Stomach (tissue), 9 donors: ENCODE results near the gene PHF2. TPM values are rescaled to one million over a fixed set of nuclear protein-coding genes. Genes with fewer than 3 reads are reported as not detected.

ENCODE experiments used
- DNase-seq, 2 donors: peaks; one replicate each; pipeline versions ENCODE4 v3.0.0 to v3.0.0-alpha.2; 2013 to 2019
- H3K27ac ChIP-seq, 5 donors: fragments of 200-600 bp in 4 of 5; sonication (generic) in 4 of 5; one replicate each; pipeline ENCODE4 v1.5.1; 2013 to 2019; ENCODE audit warnings: mild to moderate bottlenecking in 1 of 5, moderate library complexity in 1 of 5
- H3K27me3 ChIP-seq, 3 donors: fragments of 200-600 bp; sonication (generic); one replicate each; pipeline ENCODE4 v1.5.1; 2017 to 2019; ENCODE audit warnings: mixed run types in 1 of 3
- H3K36me3 ChIP-seq, 4 donors: fragments of 200-600 bp; sonication (generic); 1 replicate in 3 of 4; 2 replicates in 1 of 4; pipeline ENCODE4 v1.5.1; 2016 to 2019
- H3K4me1 ChIP-seq, 4 donors: fragments of 200-600 bp; sonication (generic); one replicate each; pipeline ENCODE4 v1.5.1; 2016 to 2019
- H3K4me3 ChIP-seq, 4 donors: fragments of 200-600 bp; sonication (generic) in 3 of 4; one replicate each; pipeline ENCODE4 v1.5.1; 2016 to 2019; ENCODE audit warnings: mild to moderate bottlenecking in 1 of 4
- H3K9me3 ChIP-seq, 4 donors: fragments of 200-600 bp; sonication (generic); one replicate each; pipeline ENCODE4 v1.5.1; 2016 to 2019
- CTCF ChIP-seq, 7 experiments: fragments of 450-650 bp in 4 of 7; fragments of 200-600 bp in 3 of 7; sonication (generic) in 3 of 7; IDR thresholded peaks; one replicate each; pipeline ENCODE4 v1.5.1; 2016 to 2019; ENCODE audit warnings: antibody characterized with exemption in 7 of 7, control low read depth in 2 of 7, mild to moderate bottlenecking in 1 of 7
- EP300 ChIP-seq: sonication (generic); formaldehyde crosslinking; IDR thresholded peaks from one replicate; pipeline ENCODE4 v1.6.1; 2017; ENCODE audit warnings: antibody characterized with exemption
- POLR2A ChIP-seq, 4 donors: fragments of 450-650 bp; IDR thresholded peaks; one replicate each; pipeline ENCODE4 v1.6.1; 2016; ENCODE audit warnings: antibody characterized with exemption in 4 of 4, control low read depth in 2 of 4, mild to moderate bottlenecking in 1 of 4, moderate library complexity in 1 of 4
- POLR2AphosphoS5 ChIP-seq, 3 donors: sonication (generic); formaldehyde crosslinking; IDR thresholded peaks; one replicate each; pipeline ENCODE4 v1.6.1; 2016; ENCODE audit warnings: antibody characterized with exemption in 3 of 3
- WGBS, 5 donors: extraction: QIAGEN DNeasy Blood & Tissue Kit in 3 of 5; methylation state at CpG; one replicate each; pipeline versions ENCODE4 v1.1.5 to v1.1.7; 2013 to 2018; 5-methylcytosine and 5-hydroxymethylcytosine counted together
- intact Hi-C: fragments of 100-400 bp; cut with DNase I; formaldehyde crosslinking; loops from one replicate; pipeline ENCODE4 v1.15.1; 2023; ENCODE audit warnings: low total_unique reads
- polyA plus RNA-seq, 3 donors: library from polyadenylated mRNA; stranded (reverse); fragments of 200-250 nt; gene quantifications; one replicate each; pipeline ENCODE4 v1.2.3, GENCODE V29; 2013
- total RNA-seq, 5 donors: library from RNA; depleted of rRNA; stranded (reverse); fragments of >200 nt; gene quantifications; one replicate each; pipeline versions ENCODE4 v1.1.0 to v1.2.3, GENCODE V29; 2014 to 2016
- donor health status: healthy with polysubstance abuse.
- donor health status: Bipolar disorder and iron deficiency.
- donor health status: healthy.

The PHF2 gene
- total and polyA plus RNA-seq, 8 donors = 14.2 to 58.0 (median 19.5) TPM

DNA sequence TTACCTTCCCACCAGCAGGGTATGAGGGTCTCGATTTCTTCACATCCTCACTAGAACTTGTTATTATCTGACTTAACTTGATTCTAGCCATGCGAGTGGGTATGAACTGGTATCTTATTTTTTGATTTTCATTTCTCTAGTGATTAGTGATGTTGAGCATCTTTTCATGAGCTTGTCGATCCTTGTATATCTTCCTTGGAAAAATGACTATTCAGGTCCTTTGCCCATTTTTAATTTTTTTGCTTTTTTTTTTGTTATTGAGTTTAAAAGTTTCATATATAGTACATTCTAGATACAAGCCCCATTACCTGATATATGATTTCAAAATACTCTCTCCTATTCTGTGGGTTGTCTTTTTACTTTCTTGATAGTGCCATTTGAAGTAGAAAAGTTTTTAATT, 61.5 kb downstream of the PHF2 start:
- Histone ChIP-seq H3K4me3 (no peak overlapping the region), H3K4me1 (peaks cover 0 to 17% (median 0%) of the 10 kb centered on the region in 4 donors), H3K36me3 (peaks cover 31 to 83% (median 74%) of the 10 kb centered on the region in 4 donors), H3K27ac (no peak overlapping the region), H3K9me3 (peaks cover 0 to 18% (median 3%) of the 10 kb centered on the region in 4 donors), H3K27me3 (no peaks in the 10 kb centered on the region)
- intact Hi-C loops = no loop called here
- DNase-seq = no peak
- no peak for TF ChIP-seq POLR2AphosphoS5 (IDR thresholded peaks at IDR 0.05)
- WGBS, 5 donors = 83 to 98% (median 98%) methylated on average over 3 of the region's 3 CpGs

DNA sequence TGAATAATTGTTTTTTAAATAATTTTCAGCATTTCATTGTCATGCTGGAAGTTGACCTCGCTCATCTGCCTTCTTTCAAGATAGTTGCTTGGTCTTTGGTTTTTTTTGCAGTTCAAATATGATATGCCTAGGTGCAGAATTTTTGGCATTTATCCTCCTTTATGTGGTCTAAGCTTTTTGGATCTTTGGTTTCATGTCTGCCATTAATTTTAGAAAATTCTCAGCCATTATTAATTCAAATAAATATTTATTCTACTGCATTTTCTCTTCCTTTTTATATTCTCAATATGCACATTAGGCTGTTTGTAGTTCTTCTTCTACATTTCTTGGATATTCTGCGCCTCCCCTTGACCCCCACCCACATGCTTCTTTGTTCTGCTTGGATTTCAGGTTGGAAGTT, 63.6 kb downstream of the PHF2 start:
- intact Hi-C loops = no loop called here
- 96 to 100% (median 98%) methylated on average over 2 of the region's 2 CpGs for WGBS, 5 donors
- no peak for DNase-seq
- no peaks in the 10 kb centered on the region for H3K27me3 ChIP-seq
- no peak overlapping the region for H3K4me3 ChIP-seq
- H3K4me1 ChIP-seq = peaks cover 0 to 25% (median 2%) of the 10 kb centered on the region in 4 donors
- H3K9me3 ChIP-seq = peaks cover 0 to 18% (median 3%) of the 10 kb centered on the region in 4 donors
- H3K27ac ChIP-seq = no peak overlapping the region
- TF ChIP-seq EP300 (no peak), POLR2AphosphoS5 (IDR thresholded peaks at IDR 0.05) (no peak), POLR2A (IDR thresholded peaks at IDR 0.05) (no peak), CTCF (IDR thresholded peaks at IDR 0.05) (no peak)
- peaks cover 36 to 82% (median 74%) of the 10 kb centered on the region in 4 donors for H3K36me3 ChIP-seq

DNA sequence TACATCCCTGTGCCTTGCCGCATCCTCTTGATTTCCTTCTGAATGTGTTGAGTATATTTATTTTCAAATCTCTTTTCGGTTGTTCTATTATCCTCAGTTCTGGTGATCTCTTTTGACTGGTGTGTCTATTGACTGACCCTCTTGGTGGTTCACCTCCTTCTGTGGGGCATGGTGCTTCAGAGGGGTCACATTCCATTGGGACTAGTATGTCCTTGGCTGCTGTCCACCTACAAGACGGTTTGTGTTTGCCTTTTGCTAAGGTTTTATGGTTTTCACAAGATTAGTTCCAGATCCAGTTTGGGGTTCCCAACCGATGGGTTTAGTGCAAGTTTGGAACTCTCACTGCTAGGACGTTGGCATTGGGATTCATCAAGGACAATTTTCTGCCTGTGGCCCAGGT, 66.6 kb downstream of the PHF2 start:
- no peak for TF ChIP-seq POLR2A (IDR thresholded peaks at IDR 0.05)
- no peak for TF ChIP-seq CTCF (IDR thresholded peaks at IDR 0.05)
- TF ChIP-seq POLR2AphosphoS5 (IDR thresholded peaks at IDR 0.05) = no peak
- no peak for TF ChIP-seq EP300
- WGBS, 5 donors = 75 to 86% (median 79%) methylated on average over 5 of the region's 5 CpGs
- peaks cover 33 to 80% (median 72%) of the 10 kb centered on the region in 4 donors for H3K36me3 ChIP-seq

DNA sequence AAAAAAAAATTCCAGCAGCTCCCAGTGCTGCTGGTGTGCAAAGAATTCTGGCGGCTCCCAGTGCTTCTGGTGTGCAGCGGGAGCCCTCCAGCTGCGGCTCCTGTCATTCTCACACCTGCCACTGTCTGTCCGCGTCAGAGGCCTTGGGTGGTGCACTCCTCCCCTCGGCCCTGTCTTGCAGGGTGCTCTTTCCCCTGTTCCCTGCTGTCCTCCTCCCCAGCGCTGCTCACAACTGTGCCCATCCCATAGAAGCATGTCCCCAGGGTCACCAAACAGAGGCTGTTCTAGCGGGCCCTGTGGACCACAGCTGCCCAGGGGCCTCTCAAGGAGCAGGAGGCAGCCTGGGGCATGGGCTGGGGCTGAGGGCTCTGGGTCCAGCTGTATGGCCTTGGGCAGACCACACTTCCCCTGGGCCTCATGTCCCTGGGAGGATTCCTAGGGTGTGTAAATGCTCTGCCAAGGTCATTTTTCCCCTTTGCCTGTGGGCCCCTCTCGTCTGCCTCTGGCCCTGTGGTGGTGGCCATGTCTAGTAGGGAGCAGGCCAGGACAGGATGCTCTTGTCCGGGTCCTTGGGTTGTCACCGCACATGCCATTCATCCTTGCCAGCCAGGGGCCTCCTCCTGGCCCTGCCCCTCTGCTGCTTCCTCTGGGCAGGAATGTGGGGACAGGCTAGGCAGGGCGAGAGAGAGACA, 68.2 kb downstream of the PHF2 start:
- WGBS, 5 donors = 85 to 97% (median 91%) methylated on average over 10 to 12 of the region's 12 CpGs
- DNase-seq = peak in 1 of 2 donors; percentile 14
- TF ChIP-seq POLR2AphosphoS5 (IDR thresholded peaks at IDR 0.05) = no peak
- no peak for TF ChIP-seq CTCF (IDR thresholded peaks at IDR 0.05)
- TF ChIP-seq EP300 = no peak
- no peak for TF ChIP-seq POLR2A (IDR thresholded peaks at IDR 0.05)
- intact Hi-C loops = no loop called here
- Histone ChIP-seq H3K27me3 (no peaks in the 10 kb centered on the region), H3K9me3 (no peaks in the 10 kb centered on the region), H3K27ac (no peak overlapping the region), H3K4me1 (peaks cover 0 to 25% (median 2%) of the 10 kb centered on the region in 4 donors), H3K4me3 (no peak overlapping the region), H3K36me3 (peaks cover 41 to 83% (median 73%) of the 10 kb centered on the region in 4 donors)

More for the DNA sequence above, 66.6 kb downstream of the PHF2 start:
- Histone ChIP-seq H3K27ac (no peak overlapping the region), H3K4me3 (no peak overlapping the region), H3K9me3 (peaks cover 0 to 4% (median 2%) of the 10 kb centered on the region in 4 donors), H3K4me1 (peaks cover 0 to 25% (median 2%) of the 10 kb centered on the region in 4 donors), H3K27me3 (no peaks in the 10 kb centered on the region)
- no peak for DNase-seq
- intact Hi-C loops = no loop called here
